HG02763 (cell line): Measurements from ENCODE around the gene ZNF302.
"Not testable (repeated sequence)": the region's sequence is repeated elsewhere in the genome, so short reads cannot be mapped to it uniquely, and the experiment has no call there.

ENCODE experiments used
- ATAC-seq: cut with Tn5 transposase; IDR thresholded peaks from one replicate; pipeline ENCODE4 v1.9.1; 2021; ENCODE audit warnings: mild to moderate bottlenecking, moderate library complexity; ENCODE audit not compliant: unreplicated experiment

Gene ZNF302

DNA sequence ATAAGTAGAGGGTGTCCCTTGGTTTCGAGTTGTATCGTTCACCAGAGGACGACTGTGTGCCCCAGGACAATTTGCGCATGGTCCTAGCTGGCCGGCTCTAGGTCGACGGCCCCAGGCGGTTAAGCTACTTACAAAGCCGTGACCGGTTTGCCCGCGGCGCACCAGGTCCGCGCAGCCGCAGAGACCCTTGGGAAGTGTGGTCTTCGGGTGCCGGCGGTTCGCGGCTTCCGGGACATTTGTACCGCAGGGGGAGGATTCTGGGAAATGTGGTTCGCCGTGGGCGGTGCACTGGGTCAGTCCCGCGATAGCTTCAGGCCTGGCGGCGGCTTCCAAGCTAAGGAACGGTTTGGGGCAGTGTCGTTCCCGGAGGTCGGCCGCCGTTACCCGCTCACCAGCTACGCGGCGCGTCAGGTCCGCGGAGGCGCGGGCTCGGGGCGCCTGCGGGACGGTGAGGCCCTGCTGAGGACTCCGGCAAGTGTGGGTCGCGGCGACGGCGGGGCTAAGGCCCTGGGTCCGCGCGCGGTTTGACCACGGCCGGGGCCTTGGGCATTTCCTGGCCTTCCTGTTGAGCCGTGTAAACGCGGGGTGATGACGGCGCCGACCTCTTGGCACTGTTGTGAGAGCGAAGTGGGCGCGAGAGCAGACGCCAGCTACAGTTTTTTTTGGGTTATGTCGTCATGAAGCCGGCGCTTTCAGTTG lies at the start of gene ZNF302:
ZNF302 (plus strand) TSS at position 293 of the 699 bp plus-strand sequence. CDS start 1,127 bp downstream, outside the sequence.
- peak; percentile 88 for ATAC-seq

DNA sequence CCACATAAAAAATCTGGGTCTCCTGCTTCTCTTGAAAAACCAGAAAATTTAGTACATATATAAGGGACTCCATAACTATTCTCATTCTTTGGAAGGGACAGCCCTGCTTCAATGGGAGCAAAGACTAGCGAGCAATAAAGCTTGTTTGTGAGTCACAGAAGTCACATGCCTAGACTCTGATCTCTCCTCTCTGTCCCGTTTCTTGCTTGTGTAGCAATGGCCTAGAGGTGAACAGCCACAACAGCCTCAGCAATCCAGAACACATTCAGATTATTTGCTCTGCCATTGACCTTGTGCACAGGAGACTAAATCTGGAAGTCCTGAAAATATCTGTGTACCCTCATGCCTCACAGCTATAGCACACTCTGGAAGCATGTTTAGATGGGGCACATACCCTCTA lies 43.7 kb upstream of the ZNF302 start:
- ATAC-seq = no peak

DNA sequence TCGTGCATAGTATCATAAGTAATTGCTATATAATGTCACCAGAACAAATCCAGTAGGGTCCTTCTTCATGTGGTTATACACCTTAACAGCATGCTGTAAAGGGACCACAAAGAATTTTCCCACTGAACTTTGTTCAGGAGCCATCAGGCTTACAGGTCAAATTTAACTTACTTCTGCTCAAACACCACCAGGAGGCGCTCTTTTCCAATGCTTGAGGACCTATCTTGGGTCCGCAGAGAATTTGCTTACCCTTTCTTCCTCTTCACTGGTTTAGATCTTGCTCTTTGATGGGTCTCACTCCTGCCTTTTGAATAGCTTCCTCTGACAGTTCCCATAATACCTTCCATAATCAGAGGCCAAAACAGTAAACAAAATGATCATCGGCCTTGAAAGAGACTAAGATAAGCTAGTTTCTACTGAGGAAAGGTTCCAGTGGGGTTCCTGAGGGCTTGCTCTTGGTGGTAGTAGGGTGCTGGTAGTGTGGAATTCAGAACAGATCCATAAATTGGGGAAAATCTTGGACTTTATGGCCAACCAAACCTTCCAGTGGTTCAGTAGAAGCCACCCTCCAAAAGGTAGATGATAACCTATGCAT lies 37.9 kb upstream of the ZNF302 start:
- no peak for ATAC-seq

DNA sequence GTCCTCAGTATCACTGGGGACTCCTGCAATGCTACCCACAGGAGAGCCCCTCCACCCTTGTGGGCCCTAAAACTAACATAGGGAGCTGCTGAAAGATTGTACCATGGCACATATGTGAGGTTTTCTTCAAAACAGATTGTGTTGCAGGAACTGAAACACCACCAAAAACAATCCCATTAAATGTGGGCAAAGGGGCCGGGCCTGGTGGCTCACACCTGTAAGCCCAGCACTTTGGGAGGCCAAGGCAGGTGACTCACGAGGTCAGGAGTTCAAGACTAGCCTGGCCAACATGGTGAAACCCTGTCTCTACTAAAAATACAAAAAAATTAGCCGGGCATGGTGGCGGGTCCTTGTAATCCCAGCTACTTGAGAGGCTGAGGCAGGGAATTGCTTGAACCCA lies 35.2 kb upstream of the ZNF302 start:
- no peak for ATAC-seq

GRCh38 chr19:34644991-34645461 lies 32.5 kb upstream of the ZNF302 start:
- ATAC-seq = no peak

GRCh38 chr19:34645551-34645950 lies 31.9 kb upstream of the ZNF302 start:
- ATAC-seq = no peak

DNA sequence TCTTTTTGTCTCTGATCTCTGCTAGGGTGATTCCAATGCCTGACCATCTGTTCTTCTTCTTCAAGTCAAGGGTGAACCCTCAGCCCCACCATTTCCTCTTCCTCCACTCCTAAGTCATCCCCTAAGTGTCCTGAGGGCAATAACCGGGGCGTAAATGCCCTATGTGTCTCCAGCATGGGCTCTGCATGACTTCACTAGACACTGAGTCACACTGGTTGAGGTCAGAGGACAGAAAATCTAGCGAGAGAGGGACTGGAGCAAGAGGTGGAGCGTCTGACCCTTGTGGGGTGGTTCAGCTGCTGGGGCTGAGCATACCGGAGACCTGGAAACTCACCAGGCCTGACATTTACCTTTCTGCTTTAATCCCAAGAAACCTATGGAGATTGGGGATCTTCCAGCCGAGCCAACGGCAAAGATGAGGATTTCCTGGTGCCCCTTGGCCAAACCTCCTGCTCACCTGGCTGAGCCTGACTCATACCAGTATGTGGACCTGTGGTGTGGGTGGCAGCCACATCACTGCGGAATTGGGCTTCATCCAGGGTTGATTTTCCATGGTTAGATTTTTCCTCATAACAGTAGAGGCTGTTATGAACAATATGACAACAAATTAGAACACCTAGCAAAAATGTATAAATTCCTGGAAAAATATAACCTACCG lies 27.5 kb upstream of the ZNF302 start:
- no peak for ATAC-seq

GRCh38 chr19:34651747-34652146 lies 25.7 kb upstream of the ZNF302 start:
- no peak for ATAC-seq

DNA sequence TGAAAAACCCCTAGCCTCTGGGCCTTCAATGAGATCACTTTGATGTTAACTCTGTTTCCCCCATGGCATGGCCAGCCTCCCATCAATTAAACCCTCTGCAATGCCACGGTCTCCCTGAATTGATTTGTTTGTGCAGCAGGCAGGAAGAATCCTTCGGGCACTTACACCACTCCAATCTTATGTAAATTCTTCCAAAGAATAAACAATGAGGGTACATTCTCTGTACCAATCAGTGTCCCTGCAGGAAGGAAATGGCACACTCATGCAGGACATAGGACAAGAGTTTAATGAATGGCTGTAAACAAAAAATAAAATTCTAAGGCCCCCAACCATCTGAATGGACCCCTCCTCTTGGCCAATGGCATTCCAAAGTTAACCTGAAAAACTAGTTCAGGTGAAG lies 22.7 kb upstream of the ZNF302 start:
- no peak for ATAC-seq

DNA sequence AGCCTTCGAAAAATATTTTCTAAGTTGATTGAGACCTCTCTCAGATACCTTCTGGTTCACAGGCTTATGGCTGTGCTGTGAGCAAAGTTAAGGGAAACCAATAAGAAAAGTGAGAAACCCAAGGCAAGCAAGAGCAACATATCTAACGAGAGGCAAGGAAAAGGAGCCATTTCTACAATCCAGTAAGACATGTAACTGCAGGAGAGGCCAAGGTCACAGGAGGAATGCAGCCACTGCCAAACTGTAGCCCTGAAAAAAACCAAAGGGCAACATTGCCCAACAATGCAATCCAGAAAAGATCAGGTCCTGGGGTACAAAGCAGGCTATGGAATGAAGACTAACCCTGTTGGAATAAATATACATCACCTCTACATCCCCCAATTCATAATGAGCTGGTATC lies 21.8 kb upstream of the ZNF302 start:
- no peak for ATAC-seq

DNA sequence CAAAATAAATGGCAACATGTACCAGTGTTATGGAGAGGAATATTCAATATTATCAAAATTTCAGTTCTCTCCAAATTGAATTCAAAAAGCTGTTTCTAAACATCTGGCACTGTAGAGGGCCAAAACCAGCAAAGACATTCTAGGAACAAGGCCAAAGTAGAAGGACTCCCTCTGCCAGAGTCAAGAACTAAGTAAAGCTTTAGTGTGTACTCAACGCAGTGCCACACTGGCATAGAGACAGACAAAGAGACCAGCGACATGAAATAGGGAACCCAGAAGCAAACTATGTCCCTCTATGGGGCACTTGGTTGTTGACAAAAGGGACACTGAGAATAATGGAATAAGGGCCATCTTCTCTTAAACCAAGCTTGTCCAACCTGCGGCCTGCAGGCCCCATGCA lies 16.1 kb upstream of the ZNF302 start:
- no peak for ATAC-seq

DNA sequence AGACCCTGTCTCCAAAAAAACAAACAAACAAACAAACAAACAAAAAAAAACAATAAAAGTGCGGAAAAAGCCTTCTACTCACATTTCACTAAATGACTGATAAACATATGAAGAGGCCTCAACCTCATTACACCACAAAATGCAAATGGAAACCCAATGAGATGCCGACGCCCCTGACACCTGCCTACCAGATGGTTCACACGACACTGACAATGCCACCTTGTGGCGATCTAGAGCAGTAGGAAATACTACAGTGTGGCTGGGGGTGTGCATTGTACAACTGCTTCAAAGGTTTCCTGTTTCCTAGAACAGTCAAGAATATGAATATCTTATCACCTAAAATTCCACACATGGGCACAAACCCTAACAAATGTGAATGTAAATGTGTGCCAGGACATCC lies 14.6 kb upstream of the ZNF302 start:
- no peak for ATAC-seq

- ATAC-seq = no peak
Measured at GRCh38 chr19:34664168-34664567, 13.3 kb upstream of the ZNF302 start.

GRCh38 chr19:34664870-34665269 lies 12.6 kb upstream of the ZNF302 start:
- ATAC-seq = no peak

GRCh38 chr19:34665275-34665674 lies 12.2 kb upstream of the ZNF302 start:
- ATAC-seq = not testable (repeated sequence)

- no peak for ATAC-seq
Measured at GRCh38 chr19:34666200-34666957, 11.1 kb upstream of the ZNF302 start.

DNA sequence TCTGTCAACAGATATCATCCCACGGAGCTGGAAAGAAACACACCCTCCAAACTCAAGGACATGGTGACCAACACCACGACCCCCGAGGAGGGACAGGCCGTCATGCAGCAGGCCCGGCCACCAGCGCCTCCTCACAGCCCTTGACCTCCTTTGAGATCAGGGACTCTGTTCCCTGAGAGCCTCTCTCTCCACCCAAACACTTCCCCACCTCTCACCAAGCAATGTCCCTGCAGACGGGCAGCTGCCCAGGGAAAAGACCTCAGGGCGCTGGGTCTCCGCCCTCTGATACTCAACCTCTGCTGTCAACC lies 10.6 kb upstream of the ZNF302 start:
- ATAC-seq = no peak

DNA sequence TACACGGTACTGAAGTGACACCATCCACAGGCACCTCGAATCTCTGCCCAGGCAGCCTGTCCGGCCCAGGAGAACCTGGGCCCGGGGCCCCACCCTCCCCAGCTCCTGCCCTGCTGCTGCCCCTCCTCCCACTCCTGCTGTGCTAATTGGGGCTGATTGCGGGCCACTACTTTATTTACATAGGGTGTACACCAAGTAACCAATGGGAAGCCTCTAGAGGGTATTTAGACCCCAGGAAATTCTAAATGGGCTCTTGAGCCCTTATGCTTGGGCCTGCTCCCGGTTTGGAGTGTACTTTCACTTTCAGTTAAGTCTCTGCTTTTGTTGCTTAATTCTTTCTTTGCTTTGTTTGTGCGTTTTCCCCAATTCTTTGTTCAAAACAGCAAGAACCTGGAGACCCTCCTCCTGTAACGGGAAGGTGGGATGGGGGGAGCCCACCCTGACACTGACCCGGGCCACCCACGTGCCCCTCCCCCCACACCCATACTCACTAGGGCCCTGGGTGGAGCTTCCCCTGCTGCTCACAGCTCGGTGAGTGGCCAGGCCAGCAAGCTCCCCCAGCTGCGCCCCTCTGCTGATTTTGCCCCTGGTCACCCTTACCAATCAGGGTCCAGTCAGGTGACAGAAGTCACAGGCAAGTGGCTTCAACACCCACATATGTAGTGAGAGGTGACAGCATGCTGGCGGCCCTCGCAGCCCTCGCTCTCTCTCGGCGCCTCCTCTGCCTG lies 10.0 kb upstream of the ZNF302 start:
- no peak for ATAC-seq

- ATAC-seq = not testable (repeated sequence)
Measured at GRCh38 chr19:34668077-34668689, 9.3 kb upstream of the ZNF302 start.

- ATAC-seq = not testable (repeated sequence)
Measured at GRCh38 chr19:34668690-34669089, 8.8 kb upstream of the ZNF302 start.
